MM.1S (cell line): ENCODE measurements around the gene TRAF3.

Source experiments
- DNase-seq: peaks from one replicate; pipeline ENCODE4 v3.0.0-alpha.2; 2015
- H2AFZ ChIP-seq: fragments of 300-600 bp; sonication (generic); 2 replicates; pipeline ENCODE4 v1.6.0; 2016; ENCODE audit warnings: antibody characterized with exemption, low read length
- H3F3A ChIP-seq: fragments of 300-600 bp; sonication (generic); 2 replicates; pipeline ENCODE4 v1.6.1; 2016; ENCODE audit warnings: mild to moderate bottlenecking, antibody characterized with exemption, low read length, moderate library complexity, mixed read lengths; ENCODE audit not compliant: insufficient read depth
- H3K27ac ChIP-seq: fragments of 300-600 bp; sonication (generic); 2 replicates; pipeline ENCODE4 v1.5.1; 2016; ENCODE audit warnings: mild to moderate bottlenecking, low read length
- H3K27me3 ChIP-seq: fragments of 300-600 bp; sonication (generic); replicated peaks from 2 replicates; pipeline ENCODE4 v1.6.0; 2016; ENCODE audit warnings: low read length; ENCODE audit not compliant: insufficient read depth
- H3K36me3 ChIP-seq: fragments of 300-600 bp; sonication (generic); replicated peaks from 2 replicates; pipeline ENCODE4 v1.6.1; 2016; ENCODE audit warnings: mild to moderate bottlenecking, low read length, mixed read lengths; ENCODE audit not compliant: insufficient read depth
- H3K4me1 ChIP-seq: fragments of 300-600 bp; sonication (generic); 2 replicates; pipeline ENCODE4 v1.6.1; 2016; ENCODE audit warnings: low read length, mixed read lengths
- H3K4me2 ChIP-seq: fragments of 300-600 bp; sonication (generic); 2 replicates; pipeline ENCODE4 v1.6.0; 2016; ENCODE audit warnings: low read depth, low read length
- H3K4me3 ChIP-seq: fragments of 300-600 bp; sonication (generic); 2 replicates; pipeline ENCODE4 v1.5.1; 2016; ENCODE audit warnings: low read length, mixed read lengths
- H3K79me2 ChIP-seq: fragments of 300-600 bp; sonication (generic); 2 replicates; pipeline ENCODE4 v1.6.1; 2016; ENCODE audit warnings: mixed run types, low read length, mixed read lengths
- H3K9ac ChIP-seq: fragments of 300-600 bp; sonication (generic); 2 replicates; pipeline ENCODE4 v1.6.1; 2016; ENCODE audit warnings: low read length, mixed read lengths
- H3K9me2 ChIP-seq: fragments of 300-600 bp; sonication (generic); replicated peaks from 2 replicates; pipeline ENCODE4 v1.6.1; 2016; ENCODE audit warnings: mild to moderate bottlenecking, low read length, mixed read lengths; ENCODE audit not compliant: insufficient read depth
- H3K9me3 ChIP-seq: fragments of 300-600 bp; sonication (generic); replicated peaks from 2 replicates; pipeline ENCODE4 v1.6.1; 2016; ENCODE audit warnings: mild to moderate bottlenecking, low read length, mixed read lengths; ENCODE audit not compliant: insufficient read depth
- H4K20me1 ChIP-seq: fragments of 300-600 bp; sonication (generic); 2 replicates; pipeline ENCODE4 v1.6.1; 2016; ENCODE audit warnings: mild to moderate bottlenecking, low read length, moderate library complexity, mixed read lengths; ENCODE audit not compliant: insufficient read depth
- EZH2 ChIP-seq: fragments of 300-600 bp; sonication (generic); optimal IDR thresholded peaks from 2 replicates; pipeline ENCODE3; 2017; ENCODE audit warnings: low read depth, mild to moderate bottlenecking, antibody characterized with exemption, low read length, mixed read lengths
- EZH2phosphoT487 ChIP-seq: fragments of 300-600 bp; sonication (generic); IDR thresholded peaks from 2 replicates; pipeline ENCODE4 v1.6.1; 2018; ENCODE audit warnings: antibody characterized with exemption, low read length
- TF ChIP-seq, protein P1 (sequence below): fragments of 300-600 bp; sonication (generic); IDR thresholded peaks from 2 replicates; pipeline ENCODE4 v1.5.1; 2016; ENCODE audit warnings: antibody characterized with exemption, low read length, mixed read lengths

The TRAF3 gene

GRCh38 chr14:102949062-102949800, 172.0 kb downstream of the TRAF3 start:
- Histone ChIP-seq H3K9me3 (no peaks in the 10 kb centered on the region), H2AFZ (no peak overlapping the region), H3K4me1 (no peaks in the 10 kb centered on the region), H3K27me3 (no peaks in the 10 kb centered on the region), H4K20me1 (no peaks in the 10 kb centered on the region), H3K4me2 (no peak overlapping the region), H3K9me2 (no peaks in the 10 kb centered on the region), H3K4me3 (no peak overlapping the region), H3K79me2 (no peaks in the 10 kb centered on the region), H3F3A (no peaks in the 10 kb centered on the region), H3K27ac (no peak overlapping the region), H3K9ac (no peak overlapping the region), H3K36me3 (no peaks in the 10 kb centered on the region)
- TF ChIP-seq, protein P1, sequence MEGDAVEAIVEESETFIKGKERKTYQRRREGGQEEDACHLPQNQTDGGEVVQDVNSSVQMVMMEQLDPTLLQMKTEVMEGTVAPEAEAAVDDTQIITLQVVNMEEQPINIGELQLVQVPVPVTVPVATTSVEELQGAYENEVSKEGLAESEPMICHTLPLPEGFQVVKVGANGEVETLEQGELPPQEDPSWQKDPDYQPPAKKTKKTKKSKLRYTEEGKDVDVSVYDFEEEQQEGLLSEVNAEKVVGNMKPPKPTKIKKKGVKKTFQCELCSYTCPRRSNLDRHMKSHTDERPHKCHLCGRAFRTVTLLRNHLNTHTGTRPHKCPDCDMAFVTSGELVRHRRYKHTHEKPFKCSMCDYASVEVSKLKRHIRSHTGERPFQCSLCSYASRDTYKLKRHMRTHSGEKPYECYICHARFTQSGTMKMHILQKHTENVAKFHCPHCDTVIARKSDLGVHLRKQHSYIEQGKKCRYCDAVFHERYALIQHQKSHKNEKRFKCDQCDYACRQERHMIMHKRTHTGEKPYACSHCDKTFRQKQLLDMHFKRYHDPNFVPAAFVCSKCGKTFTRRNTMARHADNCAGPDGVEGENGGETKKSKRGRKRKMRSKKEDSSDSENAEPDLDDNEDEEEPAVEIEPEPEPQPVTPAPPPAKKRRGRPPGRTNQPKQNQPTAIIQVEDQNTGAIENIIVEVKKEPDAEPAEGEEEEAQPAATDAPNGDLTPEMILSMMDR, result no peak
- TF ChIP-seq EZH2phosphoT487, result no peak
- no peak for TF ChIP-seq EZH2
- DNase-seq, result no peak

- DNase-seq, result no peak
Measured at GRCh38 chr14:102949801-102950451, 172.7 kb downstream of the TRAF3 start.

GRCh38 chr14:102951034-102951433, 173.8 kb downstream of the TRAF3 start:
- H3K9me2 ChIP-seq, result no peaks in the 10 kb centered on the region
- H3K4me2 ChIP-seq, result no peak overlapping the region
- no peaks in the 10 kb centered on the region for H3K4me1 ChIP-seq
- H3K9ac ChIP-seq, result no peak overlapping the region
- H3K9me3 ChIP-seq, result no peaks in the 10 kb centered on the region
- DNase-seq, result no peak
- no peak overlapping the region for H2AFZ ChIP-seq
- H3K79me2 ChIP-seq, result no peaks in the 10 kb centered on the region
- H3K36me3 ChIP-seq, result no peaks in the 10 kb centered on the region
- H4K20me1 ChIP-seq, result no peaks in the 10 kb centered on the region
- no peak overlapping the region for H3K4me3 ChIP-seq
- no peaks in the 10 kb centered on the region for H3K27me3 ChIP-seq
- no peak for TF ChIP-seq EZH2
- TF ChIP-seq EZH2phosphoT487, result no peak
- TF ChIP-seq, protein P1, result no peak
- H3F3A ChIP-seq, result no peaks in the 10 kb centered on the region
- no peak overlapping the region for H3K27ac ChIP-seq

More at GRCh38 chr14:102949801-102950451, 172.7 kb downstream of the TRAF3 start:
- Histone ChIP-seq H3K4me3 (no peak overlapping the region), H3K4me1 (no peaks in the 10 kb centered on the region), H3K9ac (no peak overlapping the region), H3K27me3 (no peaks in the 10 kb centered on the region), H3K9me3 (no peaks in the 10 kb centered on the region), H3K4me2 (no peak overlapping the region), H4K20me1 (no peaks in the 10 kb centered on the region), H3K9me2 (no peaks in the 10 kb centered on the region), H3K36me3 (no peaks in the 10 kb centered on the region), H3K27ac (no peak overlapping the region), H3F3A (no peaks in the 10 kb centered on the region), H2AFZ (no peak overlapping the region), H3K79me2 (no peaks in the 10 kb centered on the region)
- TF ChIP-seq EZH2, result no peak
- TF ChIP-seq EZH2phosphoT487, result no peak
- TF ChIP-seq, protein P1, result no peak
